ENCODE results near the gene KLHL33. TPM values are rescaled to one million over a fixed set of nuclear protein-coding genes. Genes with fewer than 3 reads are reported as not detected.

The KLHL33 gene
- total RNA-seq, 1 experiment from 2014 or later, result not detected

DNA sequence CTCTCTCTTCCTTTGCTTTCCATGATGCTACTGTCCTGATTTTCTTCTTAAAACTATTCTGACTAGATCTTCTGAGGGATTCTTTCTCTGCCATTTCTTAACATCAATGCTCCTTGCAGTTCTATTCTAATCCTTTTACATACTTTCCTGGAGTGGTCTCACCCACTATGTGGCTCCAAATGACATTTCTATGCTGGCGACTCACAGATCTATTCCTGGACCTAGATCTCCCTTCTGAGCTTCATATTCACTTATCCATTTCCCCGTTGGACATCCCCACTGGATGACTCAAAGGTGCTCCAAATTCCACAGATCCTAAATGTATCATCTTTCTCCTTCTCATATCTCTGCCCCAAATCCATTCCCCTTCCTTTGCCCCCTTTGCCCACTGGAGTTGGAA lies 26.7 kb downstream of the KLHL33 start:
- DNase-seq (ENCODE audit: low read depth, low spot score) (no peak), ATAC-seq (no peak)
- Histone ChIP-seq H3K4me3 (ENCODE audit: low read depth in 2 of 2, low read length in 2 of 2) (no peak overlapping the region), H3K36me3 (ENCODE audit: control insufficient read depth, insufficient read depth, low read length) (no peaks in the 10 kb centered on the region; the same call in 1 of the 2 replicates), H3K27me3 (ENCODE audit: control insufficient read depth, insufficient read depth, low read length) (no peaks in the 10 kb centered on the region), H3K9me3 (ENCODE audit: control insufficient read depth, insufficient read depth, low read depth, low read length) (no peaks in the 10 kb centered on the region), H3K4me1 (ENCODE audit: control insufficient read depth, insufficient read depth, low read length) (peaks cover 9% of the 10 kb centered on the region), H3K27ac (ENCODE audit: low read length) (no peak overlapping the region)
- POLR2A ChIA-PET, result no interaction called here
- intact Hi-C loops (cut with micrococcal nuclease; ENCODE audit: unreplicated experiment) (no loop called here), in situ Hi-C loops (cut with HindIII; ENCODE audit: low pct_unique_long_range_greater_than_20kb, low sequenced_read_pairs) (no loop called here)
- CTCF ChIA-PET, result interaction anchor here (0.7 kb wide), 1 partner anchor 196 kb away, joined by 5 read pairs; no protein-coding TSS in a partner anchor
- TF ChIP-seq CTCF (IDR thresholded peaks at IDR 0.05) (no peak), SIN3A (IDR thresholded peaks at IDR 0.05; ENCODE audit: borderline replicate concordance, insufficient read depth, low read depth, low read length) (no peak), POLR2AphosphoS5 (IDR thresholded peaks at IDR 0.05; ENCODE audit: low read depth, low read length) (no peak), TCF7L2 (IDR thresholded peaks at IDR 0.05; ENCODE audit: low read depth, low read length) (no peak)
- TF ChIP-seq, protein P1, sequence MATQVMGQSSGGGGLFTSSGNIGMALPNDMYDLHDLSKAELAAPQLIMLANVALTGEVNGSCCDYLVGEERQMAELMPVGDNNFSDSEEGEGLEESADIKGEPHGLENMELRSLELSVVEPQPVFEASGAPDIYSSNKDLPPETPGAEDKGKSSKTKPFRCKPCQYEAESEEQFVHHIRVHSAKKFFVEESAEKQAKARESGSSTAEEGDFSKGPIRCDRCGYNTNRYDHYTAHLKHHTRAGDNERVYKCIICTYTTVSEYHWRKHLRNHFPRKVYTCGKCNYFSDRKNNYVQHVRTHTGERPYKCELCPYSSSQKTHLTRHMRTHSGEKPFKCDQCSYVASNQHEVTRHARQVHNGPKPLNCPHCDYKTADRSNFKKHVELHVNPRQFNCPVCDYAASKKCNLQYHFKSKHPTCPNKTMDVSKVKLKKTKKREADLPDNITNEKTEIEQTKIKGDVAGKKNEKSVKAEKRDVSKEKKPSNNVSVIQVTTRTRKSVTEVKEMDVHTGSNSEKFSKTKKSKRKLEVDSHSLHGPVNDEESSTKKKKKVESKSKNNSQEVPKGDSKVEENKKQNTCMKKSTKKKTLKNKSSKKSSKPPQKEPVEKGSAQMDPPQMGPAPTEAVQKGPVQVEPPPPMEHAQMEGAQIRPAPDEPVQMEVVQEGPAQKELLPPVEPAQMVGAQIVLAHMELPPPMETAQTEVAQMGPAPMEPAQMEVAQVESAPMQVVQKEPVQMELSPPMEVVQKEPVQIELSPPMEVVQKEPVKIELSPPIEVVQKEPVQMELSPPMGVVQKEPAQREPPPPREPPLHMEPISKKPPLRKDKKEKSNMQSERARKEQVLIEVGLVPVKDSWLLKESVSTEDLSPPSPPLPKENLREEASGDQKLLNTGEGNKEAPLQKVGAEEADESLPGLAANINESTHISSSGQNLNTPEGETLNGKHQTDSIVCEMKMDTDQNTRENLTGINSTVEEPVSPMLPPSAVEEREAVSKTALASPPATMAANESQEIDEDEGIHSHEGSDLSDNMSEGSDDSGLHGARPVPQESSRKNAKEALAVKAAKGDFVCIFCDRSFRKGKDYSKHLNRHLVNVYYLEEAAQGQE (IDR thresholded peaks at IDR 0.05; ENCODE audit: insufficient read depth in 1 of 2, low read depth in 2 of 2, low read length in 1 of 2), result no peak
- no TSS peak for BruUV-seq (replicated peaks)

DNA sequence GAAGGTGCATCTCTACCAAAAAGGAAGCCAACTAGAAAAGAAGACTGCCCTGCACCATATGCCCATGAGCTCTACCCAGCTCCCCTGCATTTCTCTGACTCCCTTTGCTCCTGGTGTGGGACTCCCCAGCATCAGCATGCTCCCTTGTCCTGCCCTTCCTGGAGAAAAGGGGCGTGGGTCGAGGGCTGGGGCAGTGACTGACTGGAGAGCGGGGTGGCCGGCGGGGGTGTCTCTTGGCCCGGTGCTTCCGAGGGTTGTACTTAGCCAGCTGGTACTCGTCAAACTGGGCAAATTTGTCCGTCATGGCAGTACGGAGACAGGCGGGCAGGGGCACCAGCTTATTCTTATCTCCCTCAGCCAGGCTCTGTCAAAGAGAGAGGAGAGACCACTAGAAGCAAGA lies 32.4 kb downstream of the KLHL33 start:
- Histone ChIP-seq H3K36me3 (ENCODE audit: control insufficient read depth, insufficient read depth, low read length) (no peaks in the 10 kb centered on the region), H3K27me3 (ENCODE audit: control insufficient read depth, insufficient read depth, low read length) (no peaks in the 10 kb centered on the region), H3K27ac (ENCODE audit: low read length) (no peak overlapping the region), H3K4me1 (ENCODE audit: control insufficient read depth, insufficient read depth, low read length) (no peaks in the 10 kb centered on the region), H3K9me3 (ENCODE audit: control insufficient read depth, insufficient read depth, low read depth, low read length) (no peaks in the 10 kb centered on the region), H3K4me3 (ENCODE audit: low read depth in 2 of 2, low read length in 2 of 2) (no peak overlapping the region)
- POLR2A ChIA-PET, result no interaction called here
- DNase-seq (ENCODE audit: low read depth, low spot score), result no peak
- no TSS peak for BruUV-seq (replicated peaks)
- CTCF ChIA-PET, result no interaction called here
- intact Hi-C loops (cut with micrococcal nuclease; ENCODE audit: unreplicated experiment) (no loop called here), in situ Hi-C loops (cut with HindIII; ENCODE audit: low pct_unique_long_range_greater_than_20kb, low sequenced_read_pairs) (no loop called here)
- ATAC-seq, result no peak
- TF ChIP-seq TCF7L2 (IDR thresholded peaks at IDR 0.05; ENCODE audit: low read depth, low read length) (no peak), CTCF (IDR thresholded peaks at IDR 0.05) (no peak), POLR2AphosphoS5 (IDR thresholded peaks at IDR 0.05; ENCODE audit: low read depth, low read length) (no peak), SIN3A (IDR thresholded peaks at IDR 0.05; ENCODE audit: borderline replicate concordance, insufficient read depth, low read depth, low read length) (no peak)
- TF ChIP-seq, protein P1 (IDR thresholded peaks at IDR 0.05; ENCODE audit: insufficient read depth in 1 of 2, low read depth in 2 of 2, low read length in 1 of 2), result no peak

All from Panc1 (cell line).